Activated CD8-positive, alpha-beta memory T cell treated with anti-CD3 and anti-CD28 coated beads, Interleukin-2, amount 50 U/mL, for 24 hours (primary cell): ENCODE data around the gene SSR3.

Experiments
- DNase-seq: peaks from one replicate; pipeline ENCODE4 v3.0.0-alpha.2; 2020; ENCODE audit errors: extremely low read depth

Gene SSR3

GRCh38 chr3:156491192-156491591 lies 63.7 kb downstream of the SSR3 start:
- no peak for DNase-seq
